NB4 (cell line): Measurements from ENCODE around the gene CHP1.
A peak's percentile ranks its signal among the peaks of the same experiment; 100 is the strongest.

ENCODE experiments used
- DNase-seq: peaks from one replicate; pipeline ENCODE4 v3.0.0; 2010; ENCODE audit warnings: low read depth
- H3K4me3 ChIP-seq: one replicate; pipeline ENCODE4 v1.5.1; 2011; ENCODE audit warnings: mild to moderate bottlenecking, low read depth, low read length, moderate library complexity
- CTCF ChIP-seq: IDR thresholded peaks from one replicate; pipeline ENCODE4 v1.5.1; 2012; ENCODE audit warnings: low read depth, low read length
- MAX ChIP-seq: IDR thresholded peaks from 2 replicates; pipeline ENCODE4 v1.6.1; 2011; ENCODE audit warnings: low read depth, low read length
- MYC ChIP-seq: IDR thresholded peaks from 2 replicates; pipeline ENCODE4 v1.6.1; 2011; ENCODE audit warnings: low read depth, low read length
- POLR2A ChIP-seq: IDR thresholded peaks from 2 replicates; pipeline ENCODE4 v1.6.1; 2011; ENCODE audit warnings: mild to moderate bottlenecking; ENCODE audit not compliant: insufficient read length; ENCODE audit errors: extremely low read depth

CHP1 gene

GRCh38 chr15:41284427-41285177, 53.5 kb downstream of the CHP1 start:
- peak; percentile 68 for DNase-seq
- H3K4me3 ChIP-seq = peak overlapping the region; percentile 96
- TF ChIP-seq CTCF = no peak
- TF ChIP-seq MYC = no peak
- no peak for TF ChIP-seq POLR2A
- no peak for TF ChIP-seq MAX

- DNase-seq = no peak
- TF ChIP-seq MYC = no peak
- TF ChIP-seq CTCF = no peak
- H3K4me3 ChIP-seq = peak overlapping the region; percentile 96
These were observed 54.2 kb downstream of the CHP1 start for GRCh38 chr15:41285285-41285684.

GRCh38 chr15:41286665-41287333, 55.7 kb downstream of the CHP1 start:
- H3K4me3 ChIP-seq = peak overlapping the region; percentile 96
- no peak for TF ChIP-seq MAX
- TF ChIP-seq MYC = no peak
- TF ChIP-seq CTCF = no peak
- TF ChIP-seq POLR2A = no peak
- peak; percentile 39 for DNase-seq

- no peak for DNase-seq
- H3K4me3 ChIP-seq = peak overlapping the region; percentile 14
- TF ChIP-seq POLR2A = no peak
- no peak for TF ChIP-seq MAX
- no peak for TF ChIP-seq MYC
- TF ChIP-seq CTCF = no peak
These were observed 57.4 kb downstream of the CHP1 start for GRCh38 chr15:41288464-41288863.

- no peak overlapping the region for H3K4me3 ChIP-seq
- no peak for DNase-seq
- TF ChIP-seq MAX = no peak
- TF ChIP-seq CTCF = no peak
- no peak for TF ChIP-seq POLR2A
- no peak for TF ChIP-seq MYC
These were observed 58.9 kb downstream of the CHP1 start for GRCh38 chr15:41289953-41290352.
